Loucy (cell line): ENCODE measurements around the gene ALG12.

Experiments
- EZH2phosphoT487 ChIP-seq: fragments of 200-600 bp; IDR thresholded peaks from 2 replicates; pipeline ENCODE4 v1.6.1; 2018; ENCODE audit warnings: antibody characterized with exemption, mild to moderate bottlenecking, moderate library complexity, borderline replicate concordance
- TF ChIP-seq, protein P1 (sequence below): fragments of 200-600 bp; sonication (generic); conservative IDR thresholded peaks from 2 replicates; pipeline ENCODE4 v1.5.1; 2014; ENCODE audit warnings: mild to moderate bottlenecking, antibody characterized with exemption, low read length

DNA sequence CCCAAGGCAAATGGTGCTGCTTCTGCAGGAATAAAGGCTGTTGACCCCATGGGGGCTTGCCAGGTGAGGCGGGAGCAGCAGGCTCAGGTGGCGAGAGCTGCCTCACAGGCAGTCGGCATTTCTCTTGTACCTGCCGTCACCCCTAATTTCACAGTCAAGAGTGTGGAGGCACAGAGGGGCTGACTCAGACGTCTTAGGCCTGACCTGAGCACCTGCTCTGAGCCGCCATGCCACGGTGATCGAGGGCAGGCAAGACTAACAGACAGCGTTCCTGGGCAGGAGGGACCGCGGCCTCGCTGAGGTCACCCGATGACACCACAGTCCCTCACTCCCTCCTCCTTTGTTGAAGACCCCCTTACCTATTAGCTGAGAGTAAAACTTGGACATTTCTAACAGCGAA lies 5.2 kb downstream of the ALG12 start:
- TF ChIP-seq, protein P1, sequence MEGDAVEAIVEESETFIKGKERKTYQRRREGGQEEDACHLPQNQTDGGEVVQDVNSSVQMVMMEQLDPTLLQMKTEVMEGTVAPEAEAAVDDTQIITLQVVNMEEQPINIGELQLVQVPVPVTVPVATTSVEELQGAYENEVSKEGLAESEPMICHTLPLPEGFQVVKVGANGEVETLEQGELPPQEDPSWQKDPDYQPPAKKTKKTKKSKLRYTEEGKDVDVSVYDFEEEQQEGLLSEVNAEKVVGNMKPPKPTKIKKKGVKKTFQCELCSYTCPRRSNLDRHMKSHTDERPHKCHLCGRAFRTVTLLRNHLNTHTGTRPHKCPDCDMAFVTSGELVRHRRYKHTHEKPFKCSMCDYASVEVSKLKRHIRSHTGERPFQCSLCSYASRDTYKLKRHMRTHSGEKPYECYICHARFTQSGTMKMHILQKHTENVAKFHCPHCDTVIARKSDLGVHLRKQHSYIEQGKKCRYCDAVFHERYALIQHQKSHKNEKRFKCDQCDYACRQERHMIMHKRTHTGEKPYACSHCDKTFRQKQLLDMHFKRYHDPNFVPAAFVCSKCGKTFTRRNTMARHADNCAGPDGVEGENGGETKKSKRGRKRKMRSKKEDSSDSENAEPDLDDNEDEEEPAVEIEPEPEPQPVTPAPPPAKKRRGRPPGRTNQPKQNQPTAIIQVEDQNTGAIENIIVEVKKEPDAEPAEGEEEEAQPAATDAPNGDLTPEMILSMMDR = no peak
- TF ChIP-seq EZH2phosphoT487 = no peak
